Sigmoid colon (tissue), 7 donors: ENCODE data around the gene DOCK1. TPM values are rescaled to one million over a fixed set of nuclear protein-coding genes. Genes with fewer than 3 reads are reported as not detected.

Experiments
- DNase-seq: peaks from one replicate; pipeline ENCODE4 v3.0.0-alpha.2; 2019
- H3K27ac ChIP-seq, 4 donors: fragments of 200-600 bp; sonication (generic); one replicate each; pipeline ENCODE4 v1.5.1; 2016 to 2019; ENCODE audit warnings: mild to moderate bottlenecking in 1 of 4
- H3K27me3 ChIP-seq, 3 donors: fragments of 200-600 bp; sonication (generic); one replicate each; pipeline ENCODE4 v1.5.1; 2019; ENCODE audit warnings: mild to moderate bottlenecking in 1 of 3
- H3K36me3 ChIP-seq, 4 donors: fragments of 200-600 bp; sonication (generic); one replicate each; pipeline ENCODE4 v1.5.1; 2016 to 2019
- H3K4me1 ChIP-seq, 4 donors: fragments of 200-600 bp; sonication (generic); one replicate each; pipeline ENCODE4 v1.5.1; 2017 to 2019
- H3K4me3 ChIP-seq, 4 donors: fragments of 200-600 bp; sonication (generic); one replicate each; pipeline ENCODE4 v1.5.1; 2017 to 2019; ENCODE audit warnings: mild to moderate bottlenecking in 2 of 4, moderate library complexity in 1 of 4
- H3K9me3 ChIP-seq, 4 donors: fragments of 200-600 bp in 3 of 4; sonication (generic) in 3 of 4; one replicate each; pipeline versions ENCODE4 v1.5.1 to v1.6.1; 2013 to 2019
- EP300 ChIP-seq, 4 donors: sonication (generic); formaldehyde crosslinking; IDR thresholded peaks; one replicate each; pipeline ENCODE4 v1.6.1; 2017; ENCODE audit warnings: antibody characterized with exemption in 4 of 4
- POLR2A ChIP-seq, 2 donors: fragments of 450-650 bp; IDR thresholded peaks; one replicate each; pipeline ENCODE4 v1.6.1; 2016; ENCODE audit warnings: antibody characterized with exemption in 2 of 2, mild to moderate bottlenecking in 2 of 2, moderate library complexity in 2 of 2
- POLR2AphosphoS5 ChIP-seq, 4 donors: sonication (generic); formaldehyde crosslinking; IDR thresholded peaks; one replicate each; pipeline ENCODE4 v1.6.1; 2017; ENCODE audit warnings: antibody characterized with exemption in 4 of 4
- WGBS, 2 donors: extraction: QIAGEN DNeasy Blood & Tissue Kit; methylation state at CpG; one replicate each; pipeline ENCODE4 v1.1.7; 2013; 5-methylcytosine and 5-hydroxymethylcytosine counted together
- intact Hi-C: fragments of 100-400 bp; cut with DNase I; formaldehyde crosslinking; loops from one replicate; pipeline ENCODE4 v1.15.1; 2023
- polyA plus RNA-seq, 3 donors: library from polyadenylated mRNA; stranded (reverse); fragments of 200-250 nt; gene quantifications; one replicate each; pipeline ENCODE4 v1.2.3, GENCODE V29; 2013
- total RNA-seq, 4 donors: library from RNA; depleted of rRNA; stranded (reverse); fragments of >200 nt; gene quantifications; one replicate each; pipeline ENCODE4 v1.1.0, GENCODE V29; 2016
- TF ChIP-seq, protein P1 (sequence below), 4 experiments: fragments of 450-650 bp in 3 of 4; fragments of 200-600 bp in 1 of 4; IDR thresholded peaks; one replicate each; pipeline ENCODE4 v1.5.1; 2016 to 2019; ENCODE audit warnings: antibody characterized with exemption in 4 of 4, mild to moderate bottlenecking in 3 of 4, moderate library complexity in 2 of 4
- donor health status: healthy with polysubstance abuse.
- donor health status: Bipolar disorder and iron deficiency.
- donor health status: healthy.

DOCK1 gene
- total and polyA plus RNA-seq, 7 donors, result 15.0 to 53.7 (median 40.2) TPM

DNA sequence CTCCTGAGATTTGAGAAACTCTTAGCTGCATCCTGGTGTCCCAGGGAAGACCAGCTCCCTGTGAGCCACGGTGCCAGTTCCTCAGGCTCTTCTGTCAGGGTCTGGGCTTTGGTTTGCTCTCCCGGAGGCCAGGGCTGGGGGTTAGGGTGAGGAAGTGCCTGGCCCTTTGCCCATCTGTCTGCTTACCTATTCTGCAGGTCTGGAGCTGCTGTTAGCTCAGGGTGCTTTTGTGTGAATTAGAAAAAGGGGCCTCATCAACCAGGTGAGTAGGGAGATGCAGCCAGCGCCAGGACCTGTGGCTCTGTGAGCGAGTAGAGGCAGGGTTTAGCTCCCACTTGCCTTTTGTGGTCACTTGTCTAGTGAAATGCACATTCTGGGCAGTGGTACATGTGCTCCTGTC lies 109.4 kb downstream of the DOCK1 start:
- H3K4me1 ChIP-seq, result peaks cover 0 to 11% (median 7%) of the 10 kb centered on the region in 4 donors
- 87 to 89% methylated on average over 4 of the region's 4 CpGs for WGBS, 2 donors
- H3K9me3 ChIP-seq, result no peaks in the 10 kb centered on the region
- DNase-seq, result no peak
- no peak overlapping the region for H3K4me3 ChIP-seq
- H3K36me3 ChIP-seq, result peaks cover 0 to 51% (median 7%) of the 10 kb centered on the region in 4 donors
- H3K27me3 ChIP-seq, result no peaks in the 10 kb centered on the region
- intact Hi-C loops, result loop anchor here (10.0 kb wide), 1 partner anchor 110 kb away; the partner anchor contains the start of gene DOCK1
- H3K27ac ChIP-seq, result no peak overlapping the region
- TF ChIP-seq, protein P1, sequence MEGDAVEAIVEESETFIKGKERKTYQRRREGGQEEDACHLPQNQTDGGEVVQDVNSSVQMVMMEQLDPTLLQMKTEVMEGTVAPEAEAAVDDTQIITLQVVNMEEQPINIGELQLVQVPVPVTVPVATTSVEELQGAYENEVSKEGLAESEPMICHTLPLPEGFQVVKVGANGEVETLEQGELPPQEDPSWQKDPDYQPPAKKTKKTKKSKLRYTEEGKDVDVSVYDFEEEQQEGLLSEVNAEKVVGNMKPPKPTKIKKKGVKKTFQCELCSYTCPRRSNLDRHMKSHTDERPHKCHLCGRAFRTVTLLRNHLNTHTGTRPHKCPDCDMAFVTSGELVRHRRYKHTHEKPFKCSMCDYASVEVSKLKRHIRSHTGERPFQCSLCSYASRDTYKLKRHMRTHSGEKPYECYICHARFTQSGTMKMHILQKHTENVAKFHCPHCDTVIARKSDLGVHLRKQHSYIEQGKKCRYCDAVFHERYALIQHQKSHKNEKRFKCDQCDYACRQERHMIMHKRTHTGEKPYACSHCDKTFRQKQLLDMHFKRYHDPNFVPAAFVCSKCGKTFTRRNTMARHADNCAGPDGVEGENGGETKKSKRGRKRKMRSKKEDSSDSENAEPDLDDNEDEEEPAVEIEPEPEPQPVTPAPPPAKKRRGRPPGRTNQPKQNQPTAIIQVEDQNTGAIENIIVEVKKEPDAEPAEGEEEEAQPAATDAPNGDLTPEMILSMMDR (IDR thresholded peaks at IDR 0.05), result no peak
- TF ChIP-seq POLR2AphosphoS5 (IDR thresholded peaks at IDR 0.05), result no peak
- no peak for TF ChIP-seq EP300 (IDR thresholded peaks at IDR 0.05)
- TF ChIP-seq POLR2A (IDR thresholded peaks at IDR 0.05), result no peak

DNA sequence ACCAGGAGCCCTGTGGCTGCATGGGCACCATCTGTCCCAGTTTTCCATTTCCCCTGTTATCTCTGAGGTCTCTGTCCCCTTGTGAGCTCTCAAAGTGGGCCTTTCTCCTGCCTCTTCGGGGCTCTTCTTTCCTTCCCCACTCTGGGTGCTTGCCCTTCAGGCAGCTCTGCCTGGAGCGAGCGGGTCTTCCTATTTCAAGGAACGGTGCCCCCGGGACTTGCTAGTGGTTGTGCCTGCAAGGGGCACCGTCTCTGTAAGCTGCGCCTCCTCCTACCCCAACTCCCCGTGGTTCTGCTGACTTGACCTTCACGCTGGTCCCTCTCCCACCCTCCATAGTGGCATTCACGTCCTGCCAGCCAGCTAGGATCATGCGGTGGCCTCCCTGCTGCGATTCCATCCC lies 110.1 kb downstream of the DOCK1 start:
- no peak overlapping the region for H3K4me3 ChIP-seq
- H3K9me3 ChIP-seq, result no peaks in the 10 kb centered on the region
- H3K36me3 ChIP-seq, result peaks cover 0 to 51% (median 5%) of the 10 kb centered on the region in 4 donors
- TF ChIP-seq, protein P1 (IDR thresholded peaks at IDR 0.05), result no peak
- TF ChIP-seq POLR2A (IDR thresholded peaks at IDR 0.05) (no peak), EP300 (IDR thresholded peaks at IDR 0.05) (no peak), POLR2AphosphoS5 (IDR thresholded peaks at IDR 0.05) (no peak)
- H3K27ac ChIP-seq, result no peak overlapping the region
- no peaks in the 10 kb centered on the region for H3K27me3 ChIP-seq
- intact Hi-C loops, result loop anchor here (10.0 kb wide), 1 partner anchor 111 kb away; the partner anchor contains the start of gene DOCK1
- no peak for DNase-seq
- WGBS, 2 donors, result 94 to 96% methylated on average over 12 of the region's 12 CpGs
- H3K4me1 ChIP-seq, result peaks cover 0 to 11% (median 7%) of the 10 kb centered on the region in 4 donors

DNA sequence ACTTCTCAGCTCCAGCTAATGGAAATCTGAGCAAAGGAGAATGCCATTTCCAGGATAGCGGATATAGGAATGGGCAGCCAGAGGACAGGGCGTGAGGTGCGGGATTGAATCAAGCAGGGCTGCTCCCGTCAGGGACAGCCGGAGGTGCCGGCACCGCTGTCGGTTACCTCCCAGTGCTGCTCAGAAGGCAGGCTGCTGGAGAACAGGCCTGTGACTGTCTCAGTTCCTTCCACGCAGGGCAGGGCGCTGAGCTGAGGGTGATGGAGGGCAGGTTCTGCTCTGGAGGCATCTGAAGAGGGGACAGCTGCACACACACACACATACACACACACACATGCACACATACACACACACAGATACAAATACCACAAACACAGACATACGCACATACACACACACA lies 111.1 kb downstream of the DOCK1 start:
- no peaks in the 10 kb centered on the region for H3K9me3 ChIP-seq
- intact Hi-C loops, result loop anchor here (10.0 kb wide), 1 partner anchor 112 kb away; the partner anchor contains the start of gene DOCK1
- H3K27me3 ChIP-seq, result no peaks in the 10 kb centered on the region
- peaks cover 0 to 11% (median 7%) of the 10 kb centered on the region in 4 donors for H3K4me1 ChIP-seq
- no peak overlapping the region for H3K27ac ChIP-seq
- WGBS, 2 donors, result 91 to 96% methylated on average over 11 of the region's 11 CpGs
- H3K4me3 ChIP-seq, result no peak overlapping the region
- TF ChIP-seq, protein P1 (IDR thresholded peaks at IDR 0.05), result no peak
- no peak for TF ChIP-seq POLR2AphosphoS5 (IDR thresholded peaks at IDR 0.05)
- H3K36me3 ChIP-seq, result peaks cover 0 to 45% (median 7%) of the 10 kb centered on the region in 4 donors
- DNase-seq, result no peak

DNA sequence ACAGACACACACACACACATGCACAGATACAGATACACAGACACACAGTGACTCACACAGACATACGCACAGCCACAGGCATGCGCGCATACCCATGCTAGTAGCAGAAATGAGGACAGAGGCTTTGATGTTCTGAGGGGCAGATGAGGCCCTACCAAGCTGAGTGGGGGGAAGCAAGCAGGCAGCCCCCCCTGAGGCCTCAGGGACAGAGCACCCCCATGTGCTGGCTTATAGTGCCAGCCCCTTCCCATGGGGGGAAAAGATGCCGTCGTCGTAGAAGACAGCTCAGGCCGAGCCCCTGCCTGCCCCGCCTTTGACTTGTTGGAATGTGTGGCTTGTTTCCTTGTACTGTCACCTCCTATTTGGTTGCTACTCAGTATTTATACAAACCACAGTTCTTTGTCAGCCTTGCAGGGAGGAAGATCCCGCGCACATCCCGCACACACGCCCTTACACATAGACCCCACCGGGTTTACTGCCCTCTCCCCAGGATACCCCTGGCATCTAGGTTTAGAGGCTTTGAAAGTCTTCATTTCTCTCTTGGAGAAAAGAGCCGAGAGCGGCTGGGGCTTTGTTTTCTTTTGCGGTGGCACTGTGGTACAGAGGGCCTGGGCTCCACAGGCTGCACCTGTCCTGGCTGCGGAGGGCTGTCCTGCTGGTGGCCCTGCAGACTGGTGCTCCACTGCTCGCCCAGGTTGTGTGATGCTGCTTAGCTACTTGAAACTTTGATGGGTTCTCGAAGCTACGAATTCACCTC lies 112.5 kb downstream of the DOCK1 start:
- Histone ChIP-seq H3K9me3 (no peaks in the 10 kb centered on the region), H3K27me3 (no peaks in the 10 kb centered on the region), H3K4me1 (peaks cover 0 to 6% (median 3%) of the 10 kb centered on the region in 4 donors), H3K27ac (no peak overlapping the region), H3K36me3 (peaks cover 0 to 32% (median 5%) of the 10 kb centered on the region in 4 donors), H3K4me3 (no peak overlapping the region)
- TF ChIP-seq EP300 (IDR thresholded peaks at IDR 0.05) (no peak), POLR2A (IDR thresholded peaks at IDR 0.05) (no peak), POLR2AphosphoS5 (IDR thresholded peaks at IDR 0.05) (no peak)
- TF ChIP-seq, protein P1 (IDR thresholded peaks at IDR 0.05), result no peak
- intact Hi-C loops, result loop anchor here (10.0 kb wide), 1 partner anchor 113 kb away; the partner anchor contains the start of gene DOCK1
- no peak for DNase-seq
- 77 to 88% methylated on average over 20 of the region's 20 CpGs for WGBS, 2 donors
